K562 (cell line): ENCODE measurements around the gene KCNJ4. TPM values are rescaled to one million over a fixed set of nuclear protein-coding genes. Genes with fewer than 3 reads are reported as not detected.

ENCODE experiments used
- ESRRA ChIP-seq: fragments of 450-650 bp; IDR thresholded peaks from 2 replicates; pipeline ENCODE4 v1.6.1; 2014; ENCODE audit warnings: low read depth, mild to moderate bottlenecking, moderate library complexity, borderline replicate concordance
- HMBOX1 ChIP-seq: sonication (generic); IDR thresholded peaks from 2 replicates; pipeline ENCODE4 v1.6.1; 2016
- HMGN3 ChIP-seq: IDR thresholded peaks from 2 replicates; pipeline ENCODE4 v1.6.1; 2011; ENCODE audit warnings: borderline replicate concordance, low read depth, mild to moderate bottlenecking, mixed read lengths, low read length; ENCODE audit not compliant: insufficient read length; ENCODE audit errors: extremely low read depth
- MGA ChIP-seq: fragments of 450-650 bp; IDR thresholded peaks from 2 replicates; pipeline ENCODE4 v1.6.1; 2016; ENCODE audit warnings: mild to moderate bottlenecking, moderate library complexity
- MNT ChIP-seq, 2 experiments: fragments of 450-650 bp; conservative IDR thresholded peaks; 2 replicates each; pipeline ENCODE4 v1.6.1; 2017; ENCODE audit warnings: mild to moderate bottlenecking in 2 of 2, moderate library complexity in 2 of 2
- RNF2 ChIP-seq: sonication (generic); IDR thresholded peaks from 2 replicates; pipeline ENCODE4 v1.6.1; 2016
- TOE1 ChIP-seq, 2 experiments: fragments of 450-650 bp in 1 of 2; sonication (generic) in 1 of 2; formaldehyde crosslinking in 1 of 2; IDR thresholded peaks; 2 replicates each; pipeline versions ENCODE4 v1.7.1 to v1.8.0; 2016 to 2022; ENCODE audit warnings: borderline replicate concordance in 2 of 2, mild to moderate bottlenecking in 2 of 2, antibody characterized with exemption in 1 of 2, inconsistent platforms in 1 of 2, low read depth in 1 of 2, missing genetic modification reagents in 1 of 2, moderate library complexity in 1 of 2
- polyA plus RNA-seq, 8 experiments: library from polyadenylated mRNA; depleted of rRNA in 4 of 8; stranded (reverse) in 5 of 8; unstranded in 3 of 8; fragments of >200 nt; fragmentation: Nextera tagmentation in 2 of 8; fragmentation: Illumina TruSeq in 1 of 8; extraction: Ambion mirVana in 2 of 8; extraction: Trizol in 1 of 8; gene quantifications; 2 replicates each; pipeline versions ENCODE4 v1.2.1 to v1.2.3, GENCODE V29; 2011 to 2014; ENCODE audit warnings: inconsistent platforms in 1 of 8, missing spikeins in 1 of 8
- total RNA-seq, 7 experiments: library from RNA; depleted of rRNA in 6 of 7; stranded (reverse); fragments of >200 nt in 6 of 7; fragmentation: Illumina TruSeq in 2 of 7; extraction: Trizol in 2 of 7; gene quantifications; 2 replicates each; pipeline versions ENCODE4 v1.2.1 to v1.2.3, GENCODE V29; 2011 to 2021; ENCODE audit warnings: low replicate concordance in 1 of 7

The KCNJ4 gene
- total and polyA plus RNA-seq, 9 of the 15 experiments (the other 6 are each of a cell fraction or from before 2014, with no cell fraction given) = 0.07 to 0.55 (median 0.09) TPM; not detected in 4

GRCh38 chr22:38461414-38462081 is 6.5 kb upstream of the KCNJ4 start (continued):
- TF ChIP-seq ESRRA (peak; percentile 53; the same call in 1 of the 2 replicates), TOE1 (IDR thresholded peaks at IDR 0.05; ENCODE audit: borderline replicate concordance) (peak; percentile 70; the same call in 1 of the 2 replicates), TOE1 (CRISPR knock-in tag; IDR thresholded peaks at IDR 0.05; ENCODE audit: borderline replicate concordance, low read depth) (no peak), MNT (conservative IDR thresholded peaks at IDR 0.05) (peak in 1 of 2 experiments; percentile 44; a peak in 1 of 4 replicates), HMGN3 (peak; percentile 43), HMBOX1 (no peak), RNF2 (peak; percentile 41; the same call in 1 of the 2 replicates), MGA (peak; percentile 70)
